Breast epithelium (tissue), 3 donors: ENCODE results near the gene XKR8.

Experiments
- CTCF ChIP-seq, 3 donors: fragments of 450-650 bp; IDR thresholded peaks; one replicate each; pipeline ENCODE4 v1.5.1; 2016 to 2017; ENCODE audit warnings: antibody characterized with exemption in 3 of 3, mild to moderate bottlenecking in 3 of 3, moderate library complexity in 3 of 3
- POLR2A ChIP-seq: fragments of 450-650 bp; IDR thresholded peaks from one replicate; pipeline ENCODE4 v1.6.1; 2016; ENCODE audit warnings: antibody characterized with exemption, mild to moderate bottlenecking, moderate library complexity

DNA sequence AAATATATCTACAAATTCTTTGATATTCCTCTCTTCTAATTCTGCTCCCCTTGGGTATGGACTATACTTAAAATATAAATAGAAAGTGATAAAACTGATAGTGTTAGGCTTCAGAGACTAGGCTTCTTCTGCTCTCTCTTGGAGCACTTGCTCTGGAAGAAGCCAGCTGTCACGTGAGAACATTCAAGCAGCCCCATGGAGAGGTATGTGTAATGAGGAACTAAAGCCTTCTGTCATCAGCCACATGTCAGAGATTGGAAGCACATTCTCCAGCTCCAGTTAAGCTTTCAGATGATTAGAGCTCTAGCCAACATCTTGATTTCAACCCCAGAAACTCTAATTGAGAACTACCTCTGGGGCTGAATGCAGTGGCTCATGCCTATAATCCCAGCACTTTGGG lies 34.3 kb downstream of the XKR8 start:
- TF ChIP-seq CTCF (IDR thresholded peaks at IDR 0.05) (no peak), POLR2A (no peak)
